Dedifferentiated amniotic fluid mesenchymal stem cell (primary cell): ENCODE data around the gene KCNQ1.

ENCODE experiments used
- DNase-seq: peaks from one replicate; pipeline ENCODE4 v3.0.0-alpha.2; 2016; ENCODE audit errors: extremely low spot score

The KCNQ1 gene

GRCh38 chr11:2533587-2534133, 88.9 kb downstream of the KCNQ1 start:
- peak; percentile 87 for DNase-seq

GRCh38 chr11:2534134-2534956, 89.5 kb downstream of the KCNQ1 start:
- DNase-seq, result no peak

GRCh38 chr11:2534957-2535672, 90.3 kb downstream of the KCNQ1 start:
- no peak for DNase-seq

DNA sequence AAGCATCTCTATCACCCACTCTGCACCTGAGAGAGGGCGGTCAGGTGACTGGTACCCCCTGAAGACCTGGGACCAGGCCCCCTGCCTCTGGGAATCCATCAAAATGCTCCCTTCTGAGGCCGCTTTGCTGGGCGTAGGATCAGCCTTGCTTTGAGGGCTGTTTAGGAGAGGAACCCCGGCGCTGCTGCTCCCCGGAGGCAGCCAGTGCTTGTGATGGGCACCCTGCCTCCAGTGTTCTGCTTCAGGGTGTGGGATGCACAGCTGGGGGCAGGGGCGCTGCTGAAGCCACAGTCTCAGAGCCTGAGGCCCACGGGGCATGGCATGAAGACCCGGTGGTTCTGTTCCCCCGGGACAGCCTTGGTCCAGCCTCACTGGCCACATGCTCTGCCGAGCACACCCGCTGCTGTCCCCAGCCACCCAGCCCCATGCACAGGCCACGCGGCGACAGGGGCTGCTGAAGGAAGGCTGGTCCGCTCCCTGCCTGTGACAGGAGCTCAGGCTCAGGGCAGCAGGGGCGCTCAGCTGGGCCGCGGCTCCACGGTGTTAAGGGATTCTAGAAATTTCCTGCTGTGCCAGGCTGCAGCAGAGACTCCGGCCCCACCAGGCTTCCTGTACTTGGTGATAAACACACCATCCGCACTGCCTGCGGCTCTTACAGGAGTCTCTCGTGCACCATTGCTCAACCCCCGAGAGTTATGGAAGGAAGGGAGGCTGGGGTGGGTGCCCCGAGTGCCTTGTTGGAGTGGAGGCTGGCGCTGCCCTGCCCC, 91.0 kb downstream of the KCNQ1 start:
- DNase-seq, result no peak

GRCh38 chr11:2536440-2536989, 91.7 kb downstream of the KCNQ1 start:
- DNase-seq, result no peak

DNA sequence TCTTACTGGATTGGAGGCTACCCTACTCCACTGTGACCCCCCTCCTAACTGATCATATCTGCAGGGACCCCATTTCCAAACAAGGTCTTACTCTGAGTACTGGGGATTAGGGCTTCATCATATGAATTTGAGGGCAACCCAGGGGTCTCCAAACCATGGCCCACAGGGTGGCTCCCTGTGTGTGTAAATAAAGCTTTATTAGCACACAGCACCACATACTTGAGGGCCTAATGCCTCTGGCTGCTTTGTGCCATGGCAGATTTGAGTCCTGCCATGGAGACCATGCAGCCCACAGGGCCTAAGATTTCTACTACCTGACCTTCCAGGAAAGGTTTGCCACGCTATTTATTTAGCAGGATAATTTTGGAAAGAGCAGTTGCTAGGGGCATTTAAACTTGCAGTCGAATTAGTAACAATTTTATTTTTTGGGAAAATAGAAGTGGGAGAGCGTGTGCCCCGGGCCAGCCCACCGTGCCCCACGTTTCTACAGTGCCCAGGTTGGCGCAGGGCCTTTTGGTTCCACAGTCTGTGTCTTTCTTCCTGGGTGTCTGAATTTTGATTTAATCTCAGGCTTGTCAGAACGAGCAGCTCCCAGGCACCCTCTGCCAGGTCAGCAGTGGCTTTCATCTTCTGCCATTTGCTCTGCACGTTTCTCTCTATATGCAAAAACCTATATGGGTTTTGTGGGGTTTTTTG, 92.3 kb downstream of the KCNQ1 start:
- DNase-seq, result no peak

GRCh38 chr11:2537896-2538724, 93.3 kb downstream of the KCNQ1 start:
- DNase-seq, result no peak

- DNase-seq, result no peak
Measured at GRCh38 chr11:2538951-2539350, 94.1 kb downstream of the KCNQ1 start.

DNA sequence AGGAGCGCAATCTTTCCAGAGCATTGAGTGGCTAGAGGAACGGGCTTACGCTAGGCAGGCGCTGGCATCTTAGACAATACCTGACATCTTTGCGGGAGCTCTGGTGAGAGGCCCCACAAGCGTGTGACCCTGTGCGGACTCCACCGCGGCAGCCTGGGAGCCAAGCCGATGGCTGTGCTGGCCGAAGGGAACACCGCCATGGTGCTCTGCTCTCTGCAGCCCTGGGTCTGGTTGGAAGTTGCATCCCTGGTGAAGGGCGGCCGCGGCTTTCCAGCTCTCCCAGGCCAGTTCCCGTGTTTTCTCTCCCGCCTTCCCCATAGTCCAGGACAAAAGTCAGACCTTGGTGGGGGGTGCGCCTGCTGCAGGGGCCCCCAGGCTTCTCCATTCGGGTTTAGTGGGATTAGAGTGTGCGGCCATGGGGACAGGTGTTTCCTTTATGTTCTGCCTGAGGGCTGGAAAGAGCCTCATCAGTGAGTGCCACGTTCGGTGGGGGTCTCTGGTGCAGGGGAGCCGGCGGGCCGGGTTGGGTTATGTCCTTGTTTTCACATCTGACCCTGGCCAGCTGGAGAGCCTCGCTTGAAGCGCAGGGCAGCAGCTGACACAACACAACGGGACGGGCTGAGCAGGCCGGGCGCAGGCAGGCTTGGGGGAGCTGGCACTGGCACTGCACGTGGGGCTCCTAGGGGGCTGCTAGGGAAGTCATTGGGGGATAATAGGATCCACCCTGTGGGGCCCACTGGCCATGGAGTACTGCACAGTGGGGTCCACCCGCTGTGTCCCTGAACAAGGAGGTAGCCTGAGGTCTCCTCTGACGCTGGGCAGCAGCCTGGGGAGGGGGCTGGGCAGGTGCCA, 94.8 kb downstream of the KCNQ1 start:
- no peak for DNase-seq

DNA sequence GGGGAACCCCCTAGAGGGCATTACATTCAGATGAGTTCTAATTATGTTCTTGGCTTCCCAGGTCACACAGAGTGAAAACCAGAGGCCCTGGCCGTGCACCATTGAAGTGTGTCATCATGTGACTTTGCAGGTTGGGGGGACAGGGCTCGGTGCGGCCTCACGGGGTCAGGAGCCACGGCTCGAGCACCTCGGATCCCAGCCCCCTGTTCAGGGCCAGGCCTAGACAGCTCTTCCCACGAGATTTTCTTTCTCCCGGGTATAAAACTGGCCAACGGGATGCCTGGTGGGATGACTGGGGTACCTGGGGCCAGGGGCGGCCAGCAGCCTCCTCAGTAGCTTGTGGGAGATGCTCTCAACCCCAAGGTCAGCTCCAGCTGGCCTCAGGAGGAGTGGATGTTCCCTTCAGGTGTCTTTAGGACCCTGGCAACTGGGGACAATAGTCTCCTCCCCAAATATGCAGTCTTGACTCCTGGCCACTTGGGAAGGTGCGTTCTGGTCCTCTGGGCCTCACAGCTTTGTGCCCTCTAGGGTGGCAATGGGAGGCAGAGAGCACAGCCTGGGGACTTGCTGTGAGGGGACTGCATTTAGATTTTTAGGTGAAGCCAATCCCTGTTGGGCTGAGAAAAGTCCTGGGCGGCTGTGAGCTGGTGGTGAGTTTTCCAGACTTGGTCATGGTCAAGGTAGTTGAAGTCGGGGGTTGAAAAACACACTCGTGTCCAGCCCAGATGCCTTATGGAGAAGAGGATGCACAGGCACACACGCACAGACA, 95.6 kb downstream of the KCNQ1 start:
- DNase-seq, result no peak

DNA sequence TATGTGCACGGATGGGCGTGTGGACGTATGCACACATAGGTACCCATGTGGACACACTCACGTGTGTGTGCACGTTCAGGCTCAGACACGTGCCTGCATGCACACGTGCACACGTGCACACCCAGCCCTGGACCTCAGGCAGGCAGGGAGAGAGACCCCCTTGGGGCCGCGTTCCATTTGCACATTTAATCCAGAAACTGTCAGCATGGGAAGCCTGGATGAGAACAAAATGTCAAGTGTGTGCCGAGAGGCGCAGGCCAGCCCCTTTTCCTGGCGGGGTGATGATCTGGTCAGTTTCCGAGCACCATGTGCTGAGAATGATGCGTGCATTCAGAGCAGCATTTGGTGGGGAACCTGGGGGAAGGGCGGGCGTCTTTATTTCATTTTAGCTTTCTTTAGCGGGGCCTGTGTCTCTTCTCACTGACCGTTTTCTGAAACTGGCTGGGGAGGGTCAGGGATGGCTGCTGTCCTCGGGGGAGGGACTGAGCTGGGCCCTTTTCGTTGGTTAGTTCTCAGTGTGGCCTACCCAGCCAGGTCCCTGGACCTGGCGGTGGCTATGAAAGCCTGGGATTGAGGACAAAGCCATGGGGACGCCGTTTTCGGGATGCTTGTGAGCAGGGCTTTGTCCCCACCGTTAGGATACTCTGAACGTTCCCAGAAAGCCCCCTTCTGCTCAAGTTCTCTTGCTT, 96.3 kb downstream of the KCNQ1 start:
- no peak for DNase-seq

DNA sequence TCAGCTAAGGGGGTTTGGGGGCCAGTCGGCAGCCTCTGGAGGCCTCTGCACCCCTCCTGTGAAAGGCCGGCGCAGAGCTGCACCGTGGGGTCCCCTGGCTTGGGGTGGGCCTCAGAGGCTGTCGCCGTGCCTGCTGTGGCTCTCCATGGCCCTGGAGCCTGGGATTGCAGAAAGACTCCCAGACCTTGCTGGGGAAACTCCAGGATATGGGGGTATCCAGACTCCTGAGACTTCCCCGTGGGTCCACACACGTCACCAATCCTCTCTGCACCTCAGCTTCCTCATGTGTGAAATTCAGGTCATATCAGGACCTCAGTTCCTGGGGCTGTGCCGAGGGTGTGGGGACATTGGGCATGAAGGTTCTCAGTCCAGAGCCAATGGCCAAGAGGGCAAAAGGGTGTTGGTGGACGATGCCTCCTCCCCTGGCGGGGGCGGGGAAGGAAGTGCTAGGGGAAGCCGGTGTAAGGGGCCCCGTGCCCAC, 97.1 kb downstream of the KCNQ1 start:
- no peak for DNase-seq

DNA sequence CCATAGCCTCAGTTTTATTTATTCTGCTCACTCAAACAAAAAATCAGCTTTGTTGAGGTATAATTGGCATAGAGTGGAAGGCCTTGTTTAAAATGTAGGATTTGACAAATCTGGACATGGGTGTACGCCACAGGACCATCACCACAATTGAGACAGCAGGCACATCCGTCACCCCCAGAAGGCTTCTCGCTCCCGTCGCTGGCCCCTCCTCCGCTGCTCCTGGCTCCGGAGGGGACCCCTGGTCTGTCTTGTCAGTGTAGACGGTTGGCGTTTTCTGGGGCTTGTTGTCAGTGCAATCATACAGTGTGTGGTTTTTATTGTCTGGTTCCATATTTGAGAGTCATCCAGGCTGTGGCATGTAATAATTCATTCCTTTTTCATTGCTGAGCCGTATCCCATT, 97.6 kb downstream of the KCNQ1 start:
- DNase-seq, result no peak

DNA sequence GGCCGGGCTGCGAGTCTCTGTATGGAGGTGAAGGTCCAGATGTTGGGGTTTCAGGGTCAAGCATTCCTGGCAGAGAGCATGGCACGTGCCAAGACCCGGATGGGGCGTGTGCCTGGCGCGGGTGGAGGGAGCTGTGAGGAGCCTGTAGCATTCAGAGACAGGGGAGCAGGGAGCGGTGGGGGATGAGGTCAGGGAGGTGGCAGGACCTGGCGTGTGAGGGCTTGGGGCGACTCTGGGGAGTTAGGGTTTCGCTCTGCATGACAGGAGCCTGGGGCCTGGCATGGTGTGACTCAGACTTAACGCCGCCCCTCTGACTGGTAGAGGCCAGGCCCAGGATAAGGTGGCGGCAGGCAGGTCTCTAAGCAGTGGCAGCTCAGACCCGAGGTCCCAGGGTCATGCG, 103.0 kb downstream of the KCNQ1 start:
- DNase-seq, result no peak

DNA sequence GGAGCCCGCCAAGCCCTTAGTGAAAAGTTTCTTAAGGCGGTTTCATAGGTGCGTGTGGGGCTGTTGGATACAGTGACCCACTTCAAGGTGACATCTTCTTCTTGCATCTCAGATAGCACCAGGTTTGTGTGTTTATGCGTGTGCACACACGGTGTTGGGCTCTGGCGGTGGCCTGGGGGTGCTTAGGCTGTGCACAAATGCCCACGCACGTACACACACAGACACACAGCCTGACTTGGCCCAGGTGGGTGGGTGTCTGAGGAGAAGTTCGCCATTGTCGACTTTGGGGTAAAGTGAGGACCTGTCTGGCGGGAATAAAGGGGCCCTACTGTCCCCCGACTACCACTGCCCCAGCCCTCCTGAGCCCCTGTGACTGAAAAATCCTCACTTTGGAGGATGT, 103.8 kb downstream of the KCNQ1 start:
- no peak for DNase-seq

- no peak for DNase-seq
Measured at GRCh38 chr11:2549080-2549479, 104.3 kb downstream of the KCNQ1 start.

DNA sequence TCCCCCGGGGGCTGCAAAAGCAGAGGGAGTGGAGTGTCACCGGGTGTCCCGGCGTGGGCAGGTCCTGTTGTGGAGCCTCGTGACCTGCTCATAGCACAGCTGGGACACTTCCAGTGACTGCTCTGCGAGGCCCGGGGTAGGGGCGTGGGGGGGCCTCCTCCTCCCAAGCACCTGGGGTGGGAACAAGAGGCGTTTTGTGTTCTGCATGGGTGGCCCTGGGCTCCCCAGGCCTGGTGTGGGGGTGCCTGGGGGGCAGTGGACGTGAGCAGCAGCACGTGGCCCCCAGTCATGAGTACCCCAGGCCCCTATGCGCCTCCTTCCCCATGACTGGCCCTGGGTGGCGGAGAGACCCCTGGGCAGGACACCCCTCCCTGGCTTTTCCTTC, 104.7 kb downstream of the KCNQ1 start:
- no peak for DNase-seq
